Activated CD8-positive, alpha-beta T cell treated with anti-CD3 and anti-CD28 coated beads for 36 hours (primary cell): ENCODE measurements around the gene SLC38A10. TPM values are rescaled to one million over a fixed set of nuclear protein-coding genes. Genes with fewer than 3 reads are reported as not detected.

ENCODE experiments used
- ATAC-seq: fragments of 200-7000 bp; cut with Tn5 transposase; one replicate; pipeline ENCODE4 v1.10.0; 2021; ENCODE audit warnings: mild to moderate bottlenecking, moderate library complexity
- CTCF ChIA-PET: fragments of 350-600 bp; sonication (Branson Sonifier 250); formaldehyde crosslinking; loops from one replicate; lab custom pipeline; 2021; ENCODE audit warnings: antibody characterized with exemption; lab: Charles Lee
- POLR2A ChIA-PET: fragments of 350-600 bp; sonication (Branson Sonifier 250); formaldehyde crosslinking; loops from one replicate; lab custom pipeline; 2021; ENCODE audit warnings: antibody characterized with exemption; lab: Charles Lee
- DNase-seq: peaks from one replicate; pipeline ENCODE4 v3.0.0-alpha.2; 2020
- H3K27ac Mint-ChIP-seq: one replicate; pipeline ENCODE4 v1.8.0; 2021; ENCODE audit warnings: mild to moderate bottlenecking, mixed read lengths
- H3K27me3 Mint-ChIP-seq: one replicate; pipeline ENCODE4 v1.8.0; 2021; ENCODE audit warnings: mixed read lengths
- H3K36me3 Mint-ChIP-seq: one replicate; pipeline ENCODE4 v1.8.0; 2021; ENCODE audit warnings: low read depth, mixed read lengths
- H3K4me1 Mint-ChIP-seq: one replicate; pipeline ENCODE4 v1.8.0; 2021; ENCODE audit warnings: low read depth, mixed read lengths
- H3K4me3 Mint-ChIP-seq: one replicate; pipeline ENCODE4 v1.8.0; 2021; ENCODE audit warnings: mild to moderate bottlenecking, moderate library complexity, mixed read lengths
- H3K9me3 Mint-ChIP-seq: one replicate; pipeline ENCODE4 v1.8.0; 2021; ENCODE audit warnings: mixed read lengths
- CTCF ChIP-seq: fragments of 200-600 bp; IDR thresholded peaks from one replicate; pipeline ENCODE4 v1.8.0; 2022; ENCODE audit warnings: antibody characterized with exemption, mild to moderate bottlenecking
- intact Hi-C: fragments of 100-400 bp; cut with micrococcal nuclease; formaldehyde crosslinking; loops from one replicate; pipeline ENCODE4 v1.10.0; 2022
- total RNA-seq, 2 experiments: library from RNA; stranded (reverse); gene quantifications; one replicate each; pipeline ENCODE4 v1.2.3, GENCODE V29; 2021

SLC38A10 gene
- total RNA-seq, 2 experiments from 2014 or later = 42.7 to 45.4 TPM

DNA sequence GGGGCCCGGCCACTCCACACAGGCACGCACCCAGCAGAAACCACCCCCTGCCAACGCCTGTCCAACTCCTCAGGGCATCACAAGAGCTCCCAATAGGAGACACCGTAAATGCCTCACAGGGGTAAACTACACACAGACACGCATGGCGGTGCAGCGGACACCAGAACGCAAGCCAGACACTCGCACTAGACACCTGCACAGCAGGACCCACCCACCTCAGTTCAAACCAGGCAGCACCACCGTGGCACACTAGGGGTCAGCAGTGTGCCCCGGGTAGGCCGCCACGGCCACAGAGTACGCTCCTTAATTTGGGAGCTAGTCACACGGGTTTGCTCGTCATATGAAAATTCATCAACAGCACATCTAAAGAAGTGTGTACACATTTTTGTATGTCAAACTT lies 3.4 kb downstream of the SLC38A10 start:
- DNase-seq (peak; percentile 87), ATAC-seq (peak; percentile 77)
- Mint-ChIP-seq H3K36me3 (peaks cover 18% of the 10 kb centered on the region), H3K4me3 (no peak overlapping the region), H3K9me3 (no peaks in the 10 kb centered on the region), H3K27ac (no peak overlapping the region), H3K4me1 (peaks cover 40% of the 10 kb centered on the region), H3K27me3 (no peaks in the 10 kb centered on the region)
- peak; percentile 82 for TF ChIP-seq CTCF
- ChIA-PET POLR2A (interaction anchor here (1.0 kb wide), 1 partner anchor 219 kb away, joined by 4 read pairs; no protein-coding TSS in a partner anchor), CTCF (interaction anchor here (0.5 to 4.4 kb wide), 17 partner anchors 10 to 309 kb away, joined by 3 to 47 read pairs (median 4); partner anchors contain the start of genes BAHCC1, NDUFAF8 and TEPSIN)
- intact Hi-C loops = loop anchor here (10.0 kb wide), 1 partner anchor 193 kb away; no protein-coding TSS in a partner anchor

DNA sequence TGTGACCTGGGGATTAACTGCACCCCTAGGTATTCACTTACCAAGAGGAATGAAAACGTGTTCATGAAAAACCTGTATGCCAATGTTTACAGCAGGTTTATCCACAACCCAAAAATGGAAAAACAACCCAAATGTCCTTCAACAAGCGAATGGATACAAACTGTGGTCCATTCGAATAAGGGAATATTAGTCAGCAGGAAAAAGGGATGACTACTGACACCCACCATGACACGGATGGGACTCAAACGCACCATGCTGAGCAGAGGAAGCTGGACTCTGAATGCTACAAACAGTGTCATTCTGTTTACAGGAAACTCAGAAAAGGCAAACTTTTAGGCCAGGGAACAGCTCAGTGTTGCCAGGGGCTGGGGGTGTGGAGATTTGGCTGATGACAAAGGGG lies 4.9 kb downstream of the SLC38A10 start:
- Mint-ChIP-seq H3K4me1 (peaks cover 41% of the 10 kb centered on the region), H3K4me3 (no peak overlapping the region), H3K9me3 (no peaks in the 10 kb centered on the region), H3K36me3 (peaks cover 19% of the 10 kb centered on the region), H3K27me3 (no peaks in the 10 kb centered on the region), H3K27ac (no peak overlapping the region)
- intact Hi-C loops = loop anchor here (10.0 kb wide), 1 partner anchor 195 kb away; no protein-coding TSS in a partner anchor
- CTCF ChIA-PET = interaction anchor here (0.8 to 4.4 kb wide), 3 partner anchors 165 to 311 kb away, joined by 3 to 47 read pairs (median 3); no protein-coding TSS in a partner anchor
- ATAC-seq (no peak), DNase-seq (no peak)
- TF ChIP-seq CTCF = no peak
- POLR2A ChIA-PET = no interaction called here

DNA sequence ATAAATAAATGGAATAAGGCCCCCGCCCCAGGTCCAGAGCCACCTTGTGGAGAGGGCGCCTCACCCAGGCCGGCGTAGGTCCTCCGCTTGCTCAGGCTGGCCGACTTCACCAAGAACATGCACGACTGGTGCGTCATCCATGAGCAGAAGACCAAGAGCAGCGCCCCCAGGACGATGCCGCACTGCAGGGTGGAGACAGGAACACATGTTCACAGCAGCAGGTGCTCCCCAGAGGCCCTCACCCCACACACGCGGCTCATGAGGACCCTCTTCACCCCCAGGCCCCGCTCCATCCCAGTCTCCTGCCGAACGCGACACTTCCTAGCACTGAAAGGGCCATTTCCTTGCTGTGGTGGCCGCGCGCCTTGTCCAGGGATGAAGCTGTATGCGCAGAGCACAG lies 5.5 kb downstream of the SLC38A10 start:
- CTCF ChIA-PET = interaction anchor here (1.2 to 4.4 kb wide), 2 partner anchors 166 to 194 kb away, joined by 3 to 47 read pairs; no protein-coding TSS in a partner anchor
- no peaks in the 10 kb centered on the region for H3K9me3 Mint-ChIP-seq
- H3K4me1 Mint-ChIP-seq = peaks cover 45% of the 10 kb centered on the region
- no peak for TF ChIP-seq CTCF
- intact Hi-C loops = loop anchor here (10.0 kb wide), 1 partner anchor 195 kb away; no protein-coding TSS in a partner anchor
- no peaks in the 10 kb centered on the region for H3K27me3 Mint-ChIP-seq
- ATAC-seq (no peak), DNase-seq (no peak)
- POLR2A ChIA-PET = interaction anchor here (1.0 kb wide), 1 partner anchor 37 kb away, joined by 3 read pairs; no protein-coding TSS in a partner anchor
- H3K27ac Mint-ChIP-seq = no peak overlapping the region
- H3K4me3 Mint-ChIP-seq = no peak overlapping the region
- H3K36me3 Mint-ChIP-seq = peaks cover 24% of the 10 kb centered on the region

GRCh38 chr17:81288715-81289114 lies 6.4 kb downstream of the SLC38A10 start:
- Mint-ChIP-seq H3K4me1 (peaks cover 42% of the 10 kb centered on the region), H3K27ac (no peak overlapping the region), H3K36me3 (peaks cover 22% of the 10 kb centered on the region), H3K4me3 (no peak overlapping the region), H3K27me3 (no peaks in the 10 kb centered on the region), H3K9me3 (no peaks in the 10 kb centered on the region)
- intact Hi-C loops = no loop called here
- ChIA-PET CTCF (interaction anchor here (2.1 kb wide), 1 partner anchor 196 kb away, joined by 9 read pairs; no protein-coding TSS in a partner anchor), POLR2A (interaction anchor here (1.0 to 1.2 kb wide), 2 partner anchors 36 to 226 kb away, joined by 3 read pairs; no protein-coding TSS in a partner anchor)
- ATAC-seq (no peak), DNase-seq (no peak)
- TF ChIP-seq CTCF = no peak
